Measurements from ENCODE around the gene TIAM2.

GRCh38 chr6:155291291-155291690 lies 296.2 kb downstream of the TIAM2 start:
- TF ChIP-seq UBTF (IDR thresholded peaks at IDR 0.05; ENCODE audit: borderline replicate concordance in 1 of 2, low read depth in 2 of 2, low read length in 2 of 2) (no peak), CTCF (IDR thresholded peaks at IDR 0.05 in 2 of 3, conservative IDR thresholded peaks at IDR 0.05 in 1 of 3; ENCODE audit: insufficient read depth in 2 of 3, low read depth in 1 of 3, low read length in 3 of 3) (no peak), SIN3A (IDR thresholded peaks at IDR 0.05; ENCODE audit: borderline replicate concordance in 2 of 2, control insufficient read depth in 1 of 2, low read depth in 2 of 2, low read length in 2 of 2) (no peak), SPI1 (IDR thresholded peaks at IDR 0.05; ENCODE audit: borderline replicate concordance, low read depth, low read length) (no peak), TAF1 (IDR thresholded peaks at IDR 0.05; ENCODE audit: control insufficient read depth, extremely low read depth, insufficient read depth, low read length, severe bottlenecking) (no peak), KAT2B (IDR thresholded peaks at IDR 0.05; ENCODE audit: low read depth, low read length) (no peak), IFI16 (CRISPR knock-in tag; IDR thresholded peaks at IDR 0.05) (no peak)
- TF ChIP-seq, protein P1, sequence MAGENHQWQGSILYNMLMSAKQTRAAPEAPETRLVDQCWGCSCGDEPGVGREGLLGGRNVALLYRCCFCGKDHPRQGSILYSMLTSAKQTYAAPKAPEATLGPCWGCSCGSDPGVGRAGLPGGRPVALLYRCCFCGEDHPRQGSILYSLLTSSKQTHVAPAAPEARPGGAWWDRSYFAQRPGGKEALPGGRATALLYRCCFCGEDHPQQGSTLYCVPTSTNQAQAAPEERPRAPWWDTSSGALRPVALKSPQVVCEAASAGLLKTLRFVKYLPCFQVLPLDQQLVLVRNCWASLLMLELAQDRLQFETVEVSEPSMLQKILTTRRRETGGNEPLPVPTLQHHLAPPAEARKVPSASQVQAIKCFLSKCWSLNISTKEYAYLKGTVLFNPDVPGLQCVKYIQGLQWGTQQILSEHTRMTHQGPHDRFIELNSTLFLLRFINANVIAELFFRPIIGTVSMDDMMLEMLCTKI (IDR thresholded peaks at IDR 0.05; ENCODE audit: partially characterized antibody) = no peak

All from K562 (cell line).